ENCODE results near the gene FUT8.

Gene FUT8

DNA sequence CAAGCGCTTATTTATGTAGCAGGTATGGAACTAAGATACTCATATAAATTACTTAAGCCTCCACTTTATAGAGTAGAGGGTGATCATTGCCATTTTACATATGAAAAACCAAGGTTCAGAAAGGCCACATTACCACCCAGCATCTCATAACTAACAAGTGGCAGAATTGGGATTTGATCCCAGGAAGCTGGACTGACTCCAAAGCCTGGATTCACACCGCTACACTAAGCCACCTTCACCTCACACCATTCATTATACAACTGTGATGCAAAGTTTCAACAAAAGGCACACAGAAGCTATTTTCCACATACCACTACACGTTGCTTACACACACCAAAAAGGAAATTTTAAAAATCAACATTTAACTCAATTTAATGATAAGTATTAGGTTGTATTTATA lies 370.6 kb downstream of the FUT8 start:
- no peak for DNase-seq

DNA sequence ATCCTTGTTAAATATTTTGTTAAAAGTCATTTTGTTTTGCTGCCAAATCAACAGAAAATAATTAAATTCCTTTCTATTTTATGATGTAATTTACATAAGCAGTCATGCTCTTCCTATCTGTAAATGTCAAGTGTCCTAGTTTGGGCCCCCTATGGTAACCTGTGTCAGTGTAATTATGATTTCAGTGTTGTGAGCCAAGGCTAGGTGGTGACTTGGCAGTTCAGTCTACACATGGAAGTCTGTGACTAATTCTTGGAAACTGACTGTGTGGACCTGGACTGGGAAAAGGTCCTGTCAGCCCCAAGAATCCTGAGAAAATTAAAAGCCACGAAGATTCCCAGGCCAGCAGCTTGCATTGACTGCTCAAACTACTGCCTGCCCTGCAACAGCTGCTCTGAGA lies 371.0 kb downstream of the FUT8 start:
- DNase-seq, result no peak

DNA sequence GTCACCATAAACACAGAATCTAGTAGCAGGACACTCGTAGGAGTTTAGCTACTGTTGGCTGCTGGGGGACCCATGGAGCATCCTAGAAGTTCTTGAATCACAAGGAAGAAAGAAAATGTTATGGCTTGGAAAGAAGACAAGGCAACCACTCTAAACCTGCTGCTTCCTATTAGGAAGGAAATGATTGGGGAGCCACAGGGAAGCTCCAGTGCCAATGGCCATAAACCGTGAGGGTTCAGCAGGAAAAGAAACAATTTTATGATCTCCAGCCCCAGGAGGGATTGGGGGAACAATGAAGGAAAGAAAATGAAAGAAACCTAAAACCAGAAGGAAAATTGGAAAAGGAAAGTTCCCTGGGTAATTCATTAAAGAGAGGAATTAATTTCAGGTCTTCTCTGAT lies 372.0 kb downstream of the FUT8 start:
- DNase-seq, result no peak

DNA sequence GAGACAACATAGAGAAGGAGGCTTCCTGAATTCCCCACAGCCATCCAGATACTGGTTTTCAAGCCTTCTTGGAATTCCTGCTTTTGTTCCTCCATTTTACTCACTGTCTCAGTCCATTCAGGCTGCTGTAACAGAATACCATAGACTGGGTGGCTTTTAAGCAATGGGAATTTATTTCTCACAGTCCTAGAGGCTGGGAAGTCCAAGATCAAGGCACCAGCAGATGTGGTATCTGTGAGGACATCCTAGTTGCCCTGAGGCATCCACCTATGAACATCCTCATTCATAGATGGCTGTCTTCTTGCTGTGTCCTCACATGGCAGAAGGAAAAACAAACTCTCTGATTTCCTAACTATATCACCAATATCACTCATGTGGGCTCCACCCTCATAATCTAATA lies 374.9 kb downstream of the FUT8 start:
- no peak for DNase-seq

DNA sequence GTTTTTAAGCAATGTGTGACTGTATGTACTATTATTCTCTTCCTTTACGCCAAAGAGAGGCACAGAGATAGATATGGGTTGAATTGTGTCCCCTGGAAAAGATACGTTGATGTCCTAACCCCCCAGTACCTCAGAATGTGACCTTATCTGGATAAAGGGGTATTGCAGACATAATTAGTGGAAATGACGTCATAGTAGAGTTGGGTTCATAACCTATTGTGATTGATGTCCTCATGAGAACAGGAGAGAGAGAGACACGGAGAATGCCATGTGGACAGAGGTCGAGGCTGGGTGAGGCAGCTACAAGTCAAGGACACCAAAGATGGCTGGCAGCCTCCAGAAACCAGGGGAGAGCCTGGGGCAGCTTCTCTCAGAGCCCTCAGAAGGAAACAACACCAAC lies 376.3 kb downstream of the FUT8 start:
- no peak for DNase-seq

DNA sequence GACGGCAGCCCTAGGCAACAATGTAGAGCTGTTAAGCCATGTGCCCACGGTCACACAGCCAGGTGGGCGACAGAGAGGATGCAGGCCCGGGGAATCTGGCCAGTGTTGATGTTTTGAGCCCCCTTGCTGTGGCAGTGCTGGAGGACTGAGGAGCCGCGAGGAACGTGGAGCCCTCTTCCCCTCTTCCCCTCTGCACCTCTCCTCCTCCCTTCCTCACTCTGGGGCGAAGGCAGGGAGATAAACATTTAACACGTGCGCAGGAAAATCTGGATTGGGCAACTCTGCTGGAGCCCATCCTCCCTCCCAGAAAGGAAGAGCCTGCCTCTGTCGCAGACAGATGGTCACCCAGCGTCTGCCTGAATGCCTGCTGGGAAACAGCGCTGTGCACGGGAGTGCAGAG lies 376.8 kb downstream of the FUT8 start:
- no peak for DNase-seq

DNA sequence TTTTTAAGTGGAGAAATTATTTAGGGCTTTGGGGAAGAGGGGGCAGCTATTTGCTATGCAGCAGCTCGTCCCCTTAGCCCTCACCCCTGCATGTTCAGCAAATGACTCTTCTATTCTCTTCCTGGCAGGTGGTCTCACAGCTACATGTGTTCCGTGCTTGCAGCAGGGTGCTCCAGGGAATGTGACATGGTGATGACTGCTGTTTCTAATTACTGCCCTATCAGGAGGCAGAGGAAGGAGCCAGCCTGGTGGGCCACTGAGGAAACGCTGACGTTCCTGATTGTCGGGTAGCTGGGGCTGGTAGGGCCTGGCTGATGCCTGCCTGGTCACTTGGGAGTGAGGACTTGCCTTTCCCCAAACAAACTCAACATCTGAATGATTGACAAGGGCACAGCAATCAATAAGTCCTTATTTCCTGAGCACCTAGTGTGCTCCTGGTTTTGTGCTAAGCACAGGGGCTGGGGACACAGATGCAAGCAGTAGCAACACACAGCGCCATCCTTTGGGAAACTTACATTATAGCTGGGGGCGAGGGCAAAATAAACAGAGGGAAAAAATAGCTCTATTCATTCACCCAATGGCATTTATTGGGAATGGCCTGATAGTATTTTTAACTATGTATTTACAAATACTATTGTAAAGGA lies 377.8 kb downstream of the FUT8 start:
- DNase-seq, result no peak

DNA sequence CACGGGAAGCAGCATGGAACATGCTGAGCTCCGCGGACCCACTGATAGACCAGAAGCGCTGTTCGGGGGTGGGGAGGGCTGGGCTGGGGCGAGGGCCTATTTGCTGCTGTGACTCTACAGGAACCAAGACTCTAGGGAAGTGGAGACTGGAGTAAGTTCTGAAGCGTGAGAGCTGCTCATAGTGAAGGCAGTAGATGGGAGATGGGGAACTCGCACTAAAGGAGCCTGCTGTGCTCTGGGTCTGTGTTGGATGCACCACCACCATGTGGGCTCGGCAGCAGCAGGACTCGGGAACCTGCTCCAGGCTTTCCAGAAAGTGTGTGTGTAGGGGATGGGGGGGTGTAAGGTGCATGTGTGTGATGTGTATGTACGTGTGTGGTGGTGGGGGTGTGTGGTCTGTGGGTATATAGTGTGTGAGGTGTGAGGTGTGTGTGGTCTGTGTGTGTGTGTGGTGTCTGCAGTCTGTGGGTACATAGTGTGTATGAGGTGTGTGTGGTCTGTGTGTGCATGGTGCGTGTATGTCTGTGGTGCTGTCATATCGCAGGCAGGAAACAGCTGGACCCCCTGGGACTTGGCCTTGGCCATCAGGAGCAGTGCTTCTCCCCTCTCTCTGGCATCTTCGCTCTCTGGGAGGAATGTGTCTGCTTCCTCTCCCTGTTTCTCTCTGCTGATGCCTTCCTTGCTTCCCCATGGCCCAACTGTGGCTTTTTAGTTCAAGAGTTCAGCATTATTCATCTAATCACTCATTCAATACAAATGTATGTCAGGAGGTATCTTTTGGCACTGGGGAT lies 378.9 kb downstream of the FUT8 start:
- DNase-seq, result peak; percentile 27 to 48

DNA sequence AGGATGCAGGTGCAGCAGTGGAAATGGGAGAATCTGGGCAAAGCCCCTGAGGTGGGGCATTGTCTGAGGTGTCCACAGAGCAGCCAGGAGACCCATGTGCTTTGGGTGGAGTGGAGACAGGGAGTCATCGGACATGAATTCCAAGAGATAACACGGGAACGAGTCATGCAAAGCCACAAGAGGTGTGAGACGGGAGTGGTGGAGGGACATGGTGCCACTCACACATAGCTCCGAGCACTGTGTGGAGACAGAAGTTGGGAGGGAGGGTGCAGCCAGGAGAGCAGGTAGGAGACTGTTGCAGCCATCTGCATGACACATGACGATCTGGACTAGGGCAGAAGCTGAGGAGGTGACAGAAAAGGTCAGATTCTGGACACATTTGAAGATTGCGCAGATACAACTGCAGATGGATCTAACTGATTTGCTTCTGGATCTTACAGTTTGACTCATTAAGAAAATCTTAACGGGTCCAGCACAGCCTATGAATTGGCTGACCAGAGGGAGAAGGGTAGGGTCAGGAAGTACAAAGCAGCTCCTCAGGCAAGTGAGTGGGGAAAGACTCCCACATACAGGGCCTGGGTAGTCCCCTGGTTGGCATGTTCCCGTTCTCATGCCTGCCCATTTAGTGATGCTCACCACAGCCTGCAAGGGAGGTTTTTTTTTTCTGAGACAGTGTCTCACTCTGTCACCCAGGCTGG lies 379.8 kb downstream of the FUT8 start:
- DNase-seq, result peak; percentile 42 to 45
